Ishikawa (cell line): ENCODE measurements around the gene SCN8A.

Source experiments
- CEBPB ChIP-seq: IDR thresholded peaks from 2 replicates; pipeline ENCODE4 v1.6.1; 2012
- MAX ChIP-seq: IDR thresholded peaks from 2 replicates; pipeline ENCODE4 v1.6.1; 2012

- TF ChIP-seq MAX (no peak), CEBPB (no peak)
Measured at GRCh38 chr12:51822261-51822616, 231.2 kb downstream of the SCN8A start.
